Neutrophil (primary cell): ENCODE results near the gene CCNG1.
"Not testable (repeated sequence)": the region's sequence is repeated elsewhere in the genome, so short reads cannot be mapped to it uniquely, and the experiment has no call there.

Source experiments
- H3K27ac ChIP-seq: fragments of 200-600 bp; sonication (generic); 2 replicates; pipeline ENCODE4 v1.5.1; 2016; ENCODE audit warnings: mild to moderate bottlenecking, moderate library complexity
- H3K27me3 ChIP-seq: fragments of 200-600 bp; sonication (generic); 2 replicates; pipeline ENCODE4 v1.6.0; 2016; ENCODE audit warnings: mild to moderate bottlenecking
- H3K36me3 ChIP-seq: fragments of 200-600 bp; sonication (generic); 2 replicates; pipeline ENCODE4 v1.5.1; 2017
- H3K4me1 ChIP-seq, 2 experiments: fragments of 200-600 bp in 1 of 2; sonication (generic) in 1 of 2; 1 replicate in 1 of 2; 2 replicates in 1 of 2; pipeline versions ENCODE4 v1.5.1 to v1.6.1; 2013 to 2016; ENCODE audit warnings: low read depth in 1 of 2, low read length in 1 of 2, mild to moderate bottlenecking in 1 of 2, moderate library complexity in 1 of 2; ENCODE audit not compliant: control insufficient read depth in 1 of 2, insufficient read depth in 1 of 2
- H3K4me3 ChIP-seq, 2 experiments: fragments of 200-600 bp in 1 of 2; sonication (generic) in 1 of 2; 1 replicate in 1 of 2; 2 replicates in 1 of 2; pipeline ENCODE4 v1.5.1; 2013 to 2016; ENCODE audit warnings: low read depth in 1 of 2, low read length in 1 of 2, mild to moderate bottlenecking in 1 of 2, moderate library complexity in 1 of 2
- H3K9me3 ChIP-seq: fragments of 200-600 bp; sonication (generic); 2 replicates; pipeline ENCODE4 v1.5.1; 2016
- CTCF ChIP-seq: fragments of 200-600 bp; sonication (generic); IDR thresholded peaks from 2 replicates; pipeline ENCODE4 v1.5.1; 2016; ENCODE audit warnings: antibody characterized with exemption

The CCNG1 gene

GRCh38 chr5:163447191-163447590, 9.8 kb downstream of the CCNG1 start:
- H3K27me3 ChIP-seq = no peaks in the 10 kb centered on the region
- TF ChIP-seq CTCF = no peak
- H3K4me3 ChIP-seq = no peak overlapping the region
- peaks cover 71% of the 10 kb centered on the region for H3K36me3 ChIP-seq
- no peaks in the 10 kb centered on the region for H3K9me3 ChIP-seq
- H3K27ac ChIP-seq = no peak overlapping the region
- H3K4me1 ChIP-seq = no peaks in the 10 kb centered on the region

GRCh38 chr5:163447875-163448274, 10.5 kb downstream of the CCNG1 start:
- Histone ChIP-seq H3K9me3 (no peaks in the 10 kb centered on the region), H3K4me3 (no peak overlapping the region), H3K4me1 (no peaks in the 10 kb centered on the region), H3K27ac (no peak overlapping the region), H3K27me3 (no peaks in the 10 kb centered on the region), H3K36me3 (peaks cover 70% of the 10 kb centered on the region)
- no peak for TF ChIP-seq CTCF

- H3K27ac ChIP-seq = no peak overlapping the region
- no peaks in the 10 kb centered on the region for H3K9me3 ChIP-seq
These were observed 11.1 kb downstream of the CCNG1 start for GRCh38 chr5:163448491-163448890.

GRCh38 chr5:163451489-163451888, 14.1 kb downstream of the CCNG1 start:
- Histone ChIP-seq H3K36me3 (peaks cover 34% of the 10 kb centered on the region), H3K27me3 (no peaks in the 10 kb centered on the region), H3K9me3 (no peaks in the 10 kb centered on the region), H3K27ac (no peak overlapping the region), H3K4me1 (no peaks in the 10 kb centered on the region), H3K4me3 (no peak overlapping the region)
- TF ChIP-seq CTCF = no peak

More at GRCh38 chr5:163448491-163448890, 11.1 kb downstream of the CCNG1 start:
- Histone ChIP-seq H3K27me3 (no peaks in the 10 kb centered on the region), H3K36me3 (peaks cover 64% of the 10 kb centered on the region), H3K4me1 (no peaks in the 10 kb centered on the region), H3K4me3 (no peak overlapping the region)
- TF ChIP-seq CTCF = no peak

- Histone ChIP-seq H3K27me3 (no peaks in the 10 kb centered on the region), H3K4me1 (peaks cover 3 to 5% of the 10 kb centered on the region in 2 experiments), H3K4me3 (no peak overlapping the region), H3K9me3 (no peaks in the 10 kb centered on the region), H3K27ac (no peak overlapping the region), H3K36me3 (peaks cover 20% of the 10 kb centered on the region)
- TF ChIP-seq CTCF = no peak
These were observed 16.3 kb downstream of the CCNG1 start for GRCh38 chr5:163453705-163454104.

- peaks cover 15% of the 10 kb centered on the region for H3K36me3 ChIP-seq
These were observed 18.0 kb downstream of the CCNG1 start for GRCh38 chr5:163455406-163455805.

More at GRCh38 chr5:163455406-163455805, 18.0 kb downstream of the CCNG1 start:
- H3K27ac ChIP-seq, H3K4me3 ChIP-seq, H3K9me3 ChIP-seq, H3K27me3 ChIP-seq: not testable (repeated sequence)
- H3K4me1 ChIP-seq = peaks cover 12 to 14% of the 10 kb centered on the region in 2 experiments
